Esophagus squamous epithelium (tissue), 4 donors: Measurements from ENCODE around the gene ZNF385B.

Experiments
- CTCF ChIP-seq, 6 experiments: fragments of 450-650 bp in 4 of 6; fragments of 200-600 bp in 2 of 6; sonication (generic) in 2 of 6; IDR thresholded peaks; one replicate each; pipeline ENCODE4 v1.5.1; 2016 to 2019; ENCODE audit warnings: antibody characterized with exemption in 6 of 6, mild to moderate bottlenecking in 4 of 6, moderate library complexity in 4 of 6
- POLR2A ChIP-seq, 4 donors: fragments of 450-650 bp; IDR thresholded peaks; one replicate each; pipeline ENCODE4 v1.6.1; 2017; ENCODE audit warnings: antibody characterized with exemption in 4 of 4, mild to moderate bottlenecking in 4 of 4, moderate library complexity in 3 of 4

- TF ChIP-seq POLR2A (IDR thresholded peaks at IDR 0.05) = no peak
- TF ChIP-seq CTCF (IDR thresholded peaks at IDR 0.05) = no peak
These were observed 24.0 kb downstream of the ZNF385B start for GRCh38 chr2:179837408-179837807.
